Hematopoietic multipotent progenitor cell treated with erythropoietin and hydrocortisone succinate and interleukin-3 and kit ligand, for 6 days (in vitro differentiated cells): ENCODE results near the gene EIF2S1.
"Not testable (repeated sequence)": the region's sequence is repeated elsewhere in the genome, so short reads cannot be mapped to it uniquely, and the experiment has no call there.

ENCODE experiments used
- DNase-seq: peaks from one replicate; pipeline ENCODE4 v3.0.0-alpha.2; 2015

Gene EIF2S1

GRCh38 chr14:67372833-67373232, 12.7 kb downstream of the EIF2S1 start:
- no peak for DNase-seq

- DNase-seq: no peak
These were observed 13.2 kb downstream of the EIF2S1 start for GRCh38 chr14:67373347-67373746.

- DNase-seq: no peak
These were observed 17.8 kb downstream of the EIF2S1 start for GRCh38 chr14:67377916-67378315.

- no peak for DNase-seq
These were observed 25.0 kb downstream of the EIF2S1 start for GRCh38 chr14:67385120-67385519.

GRCh38 chr14:67385618-67386017, 25.5 kb downstream of the EIF2S1 start:
- no peak for DNase-seq

- DNase-seq: no peak
These were observed 27.1 kb downstream of the EIF2S1 start for GRCh38 chr14:67387195-67387594.

GRCh38 chr14:67389275-67389674, 29.1 kb downstream of the EIF2S1 start:
- peak; percentile 78 for DNase-seq

- no peak for DNase-seq
These were observed 29.8 kb downstream of the EIF2S1 start for GRCh38 chr14:67389811-67390534.

- peak; percentile 62 for DNase-seq
These were observed 31.1 kb downstream of the EIF2S1 start for GRCh38 chr14:67391268-67391667.

GRCh38 chr14:67392123-67392522, 32.0 kb downstream of the EIF2S1 start:
- no peak for DNase-seq

- DNase-seq: no peak
These were observed 32.7 kb downstream of the EIF2S1 start for GRCh38 chr14:67392800-67393199.

GRCh38 chr14:67393689-67394088, 33.6 kb downstream of the EIF2S1 start:
- no peak for DNase-seq

GRCh38 chr14:67395086-67395875, 35.2 kb downstream of the EIF2S1 start:
- DNase-seq: no peak

- no peak for DNase-seq
These were observed 35.7 kb downstream of the EIF2S1 start for GRCh38 chr14:67395876-67396189.

GRCh38 chr14:67396381-67396970, 36.3 kb downstream of the EIF2S1 start:
- no peak for DNase-seq

GRCh38 chr14:67397536-67397935, 37.4 kb downstream of the EIF2S1 start:
- no peak for DNase-seq

GRCh38 chr14:67400434-67400833, 40.3 kb downstream of the EIF2S1 start:
- no peak for DNase-seq

GRCh38 chr14:67405771-67406170, 45.6 kb downstream of the EIF2S1 start:
- no peak for DNase-seq

- not testable (repeated sequence) for DNase-seq
These were observed 48.1 kb downstream of the EIF2S1 start for GRCh38 chr14:67408122-67408801.

- no peak for DNase-seq
These were observed 49.3 kb downstream of the EIF2S1 start for GRCh38 chr14:67409461-67409860.

- peak; percentile 94 for DNase-seq
These were observed 50.2 kb downstream of the EIF2S1 start for GRCh38 chr14:67410313-67410712.

- no peak for DNase-seq
These were observed 51.2 kb downstream of the EIF2S1 start for GRCh38 chr14:67411370-67411769.

GRCh38 chr14:67411820-67412421, 51.8 kb downstream of the EIF2S1 start, which contains the start of gene PLEK2:
Gene PLEK2, minus strand, starts transcription at chr14:67412165. Its CDS starts 106 bp downstream, at chr14:67412059.
- DNase-seq: peak; percentile 74
